Dermis microvascular lymphatic vessel endothelial cell (primary cell): Measurements from ENCODE around the gene DCST1. TPM values are rescaled to one million over a fixed set of nuclear protein-coding genes. Genes with fewer than 3 reads are reported as not detected.
A peak's percentile ranks its signal among the peaks of the same experiment; 100 is the strongest.

Experiments used
- DNase-seq, 2 donors: peaks; one replicate each; pipeline versions ENCODE4 v3.0.0 to v3.0.0-alpha.2; 2010; ENCODE audit warnings: low read depth in 2 of 2
- total RNA-seq: library from RNA; depleted of rRNA; stranded (reverse); fragments of >200 nt; gene quantifications from 2 replicates; pipeline ENCODE4 v1.2.1, GENCODE V29; 2014

DCST1 gene
- total RNA-seq, 1 donor from 2014 or later, result not detected

DNA sequence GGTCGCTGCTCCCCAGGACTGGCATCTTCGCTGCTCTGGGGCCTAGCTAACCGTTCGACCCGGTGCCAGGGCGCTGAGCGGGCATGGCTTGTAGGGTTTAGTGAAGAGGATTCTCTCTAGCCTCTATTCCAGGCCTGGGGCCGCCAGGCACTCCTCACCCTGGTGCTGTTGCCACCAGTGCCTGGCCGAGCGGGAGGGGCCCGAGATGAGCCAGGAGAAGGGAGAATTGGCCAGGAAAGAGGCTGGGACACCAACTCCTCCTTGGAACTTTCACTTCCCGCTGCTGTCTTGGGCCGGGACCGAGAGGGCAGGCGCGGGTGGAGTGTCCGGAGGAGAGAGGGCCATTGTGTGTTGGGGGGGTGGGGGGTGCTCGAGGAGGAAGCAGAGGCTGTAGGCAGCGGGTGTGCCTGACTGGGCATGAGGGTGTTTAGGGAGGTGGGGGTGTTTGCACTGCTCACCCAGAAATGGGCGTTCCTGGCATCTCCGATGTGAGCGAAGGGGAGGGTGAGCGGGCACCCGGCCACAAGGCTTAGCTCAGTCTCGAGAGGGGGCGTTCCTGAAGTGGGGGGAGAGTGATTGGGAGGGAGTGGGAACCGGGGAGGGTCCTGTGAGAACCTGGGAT lies 18.3 kb downstream of the DCST1 start:
- DNase-seq, result peak in 1 of 2 donors; percentile 53

DNA sequence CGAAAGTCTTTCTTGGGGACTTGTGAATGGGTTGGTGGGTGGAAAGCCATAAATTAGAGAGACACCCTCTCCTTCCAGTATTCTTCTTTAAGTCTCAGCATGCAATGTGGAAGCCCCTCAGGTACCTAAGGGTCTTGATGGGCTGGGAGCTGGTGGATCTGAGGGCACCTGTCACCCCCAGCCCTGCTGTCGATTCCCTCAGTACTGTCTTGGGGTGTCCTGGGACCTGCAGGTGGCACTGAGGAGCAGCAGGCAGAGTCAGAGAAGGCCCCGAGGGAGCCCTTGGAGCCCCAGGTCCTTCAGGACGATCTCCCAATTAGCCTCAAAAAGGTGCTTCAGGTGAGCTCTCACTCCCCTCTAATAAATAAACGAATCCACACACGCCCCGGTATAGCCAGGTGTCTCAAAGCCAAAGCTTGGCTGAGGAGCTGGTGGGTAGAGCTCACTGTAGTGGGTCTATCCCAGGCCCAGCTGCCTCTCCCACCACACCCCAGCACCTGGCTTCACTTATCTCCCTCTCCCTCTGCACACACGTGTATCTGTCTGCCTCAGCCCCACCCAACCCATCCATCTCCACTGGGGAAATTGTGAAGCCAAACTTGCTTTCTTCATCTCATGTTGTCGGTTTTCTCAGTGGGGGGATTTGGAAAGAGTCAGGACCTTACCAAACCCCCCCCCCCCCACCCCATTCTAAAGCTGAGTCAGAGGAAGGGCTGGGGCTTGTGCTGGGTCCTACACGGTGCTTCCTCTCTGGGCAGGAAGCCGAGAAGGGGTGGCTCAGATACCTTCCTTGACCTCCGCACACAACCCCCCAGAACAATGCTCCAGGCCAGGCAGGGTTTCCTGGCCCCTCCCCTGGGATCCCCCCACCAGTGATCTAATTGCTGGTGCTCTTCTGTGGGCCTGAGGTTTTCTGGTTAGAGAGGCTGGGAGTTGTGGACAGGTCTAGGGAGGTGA lies 19.1 kb downstream of the DCST1 start:
- peak in 1 of 2 donors; percentile 77 for DNase-seq

DNA sequence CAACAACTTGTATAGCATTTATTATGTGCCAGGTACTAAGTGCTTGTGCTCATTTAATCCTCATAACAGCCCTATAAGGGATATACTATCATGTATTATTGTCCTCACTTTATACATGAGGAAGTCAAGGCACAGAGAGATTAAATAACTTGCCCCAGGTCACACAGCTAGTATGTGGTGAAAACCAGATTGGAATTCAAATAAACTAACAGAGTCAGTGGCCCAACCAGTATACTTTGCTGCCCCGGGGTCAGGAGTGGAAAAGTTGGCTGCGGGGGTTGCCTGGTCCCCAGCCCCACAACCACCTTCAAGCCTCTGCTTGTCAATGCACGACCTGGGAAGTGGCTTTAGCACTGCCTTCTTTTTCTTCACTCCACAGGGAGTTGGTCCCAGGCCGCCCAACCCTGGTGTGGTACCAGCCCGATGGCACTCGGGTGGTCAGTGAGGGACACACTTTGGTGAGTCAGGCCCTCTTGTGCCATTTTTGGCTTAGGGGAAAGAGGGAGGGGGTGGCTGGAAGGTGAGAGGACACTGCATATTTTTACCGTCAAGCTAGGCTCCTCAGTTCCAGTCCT lies 20.0 kb downstream of the DCST1 start:
- no peak for DNase-seq

DNA sequence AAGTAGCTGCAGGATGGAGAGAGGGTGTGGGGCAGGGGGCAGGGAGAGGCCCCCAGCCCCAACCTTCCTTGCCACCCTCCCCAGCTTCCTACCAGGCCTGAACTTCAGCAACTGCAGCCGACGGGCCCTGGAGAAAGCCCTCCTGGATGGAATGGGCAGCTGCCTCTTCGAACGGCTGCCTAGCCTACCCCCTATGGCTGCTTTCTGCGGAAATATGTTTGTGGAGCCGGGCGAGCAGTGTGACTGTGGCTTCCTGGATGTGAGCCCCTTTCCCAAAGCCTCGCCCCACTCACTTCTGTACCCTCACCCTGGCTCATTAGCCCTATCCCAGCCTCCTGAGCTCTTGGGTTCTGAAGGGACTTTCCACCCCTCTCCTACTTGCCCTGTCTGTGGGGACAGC lies 23.5 kb downstream of the DCST1 start:
- no peak for DNase-seq

DNA sequence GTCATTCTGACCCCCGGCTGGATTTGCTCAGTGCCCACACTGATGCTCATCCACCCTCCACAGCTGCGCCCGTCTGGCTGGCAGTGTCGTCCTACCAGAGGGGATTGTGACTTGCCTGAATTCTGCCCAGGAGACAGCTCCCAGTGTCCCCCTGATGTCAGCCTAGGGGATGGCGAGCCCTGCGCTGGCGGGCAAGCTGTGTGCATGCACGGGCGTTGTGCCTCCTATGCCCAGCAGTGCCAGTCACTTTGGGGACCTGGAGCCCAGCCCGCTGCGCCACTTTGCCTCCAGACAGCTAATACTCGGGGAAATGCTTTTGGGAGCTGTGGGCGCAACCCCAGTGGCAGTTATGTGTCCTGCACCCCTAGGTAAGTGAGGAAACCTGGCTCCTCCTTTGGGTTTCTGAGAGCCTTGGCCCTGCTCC lies 24.2 kb downstream of the DCST1 start:
- DNase-seq, result no peak

DNA sequence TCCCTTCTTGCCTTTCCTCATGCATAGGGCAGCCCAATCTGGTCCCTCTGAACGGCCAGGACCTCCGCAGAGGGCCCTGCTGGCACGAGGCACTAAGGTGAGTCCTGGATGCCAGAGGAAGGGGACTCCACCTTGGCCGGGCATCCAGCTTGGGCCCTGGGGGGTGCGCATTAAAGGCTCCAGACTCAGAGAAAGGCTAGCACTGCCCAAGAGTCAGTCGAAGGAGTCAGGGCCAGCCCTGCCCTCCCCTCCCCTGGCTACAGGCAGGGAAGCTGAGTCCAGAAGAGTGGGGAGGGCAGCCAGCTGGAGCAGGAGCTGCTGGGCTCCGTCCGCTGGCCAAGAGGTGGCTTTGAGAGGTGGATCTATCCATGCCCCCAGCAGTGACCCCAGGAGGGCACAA lies 27.1 kb downstream of the DCST1 start:
- no peak for DNase-seq

DNA sequence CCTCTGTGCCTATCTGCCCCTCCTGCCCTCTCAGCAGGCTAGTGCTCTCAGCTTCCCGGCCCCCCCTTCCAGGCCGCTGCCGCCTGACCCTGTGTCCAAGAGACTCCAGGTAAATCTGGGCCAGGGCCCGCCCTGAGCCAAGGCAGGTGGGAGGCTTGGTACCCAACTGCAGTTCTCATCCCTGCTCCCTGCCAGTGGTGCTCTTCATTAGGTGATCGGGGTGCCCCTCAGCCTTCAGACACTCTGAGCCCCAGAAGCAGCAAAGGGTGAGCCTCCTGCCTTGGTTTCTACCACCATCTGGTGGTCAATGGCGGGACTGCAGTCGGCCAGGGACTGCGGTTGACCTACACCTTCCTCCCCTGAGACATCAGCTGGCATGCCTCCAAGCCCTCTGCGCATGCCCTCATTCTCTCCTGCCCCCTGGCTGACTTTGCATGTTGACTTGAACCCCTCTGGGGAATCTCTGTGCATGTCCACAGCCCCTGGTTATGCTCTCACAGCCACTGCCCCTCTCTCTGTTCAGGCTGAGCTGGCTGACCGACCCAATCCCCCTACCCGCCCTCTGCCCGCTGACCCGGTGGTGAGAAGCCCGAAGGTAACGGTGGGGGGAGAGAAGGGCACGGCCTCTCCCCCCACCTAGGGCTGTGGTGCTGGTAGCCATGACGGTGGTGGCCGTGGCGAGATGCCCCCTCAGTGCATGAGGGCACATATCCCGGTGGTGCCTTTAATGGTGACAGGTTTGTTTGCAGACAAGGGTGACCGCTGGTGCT lies 27.9 kb downstream of the DCST1 start:
- peak; percentile 60 to 75 for DNase-seq

DNA sequence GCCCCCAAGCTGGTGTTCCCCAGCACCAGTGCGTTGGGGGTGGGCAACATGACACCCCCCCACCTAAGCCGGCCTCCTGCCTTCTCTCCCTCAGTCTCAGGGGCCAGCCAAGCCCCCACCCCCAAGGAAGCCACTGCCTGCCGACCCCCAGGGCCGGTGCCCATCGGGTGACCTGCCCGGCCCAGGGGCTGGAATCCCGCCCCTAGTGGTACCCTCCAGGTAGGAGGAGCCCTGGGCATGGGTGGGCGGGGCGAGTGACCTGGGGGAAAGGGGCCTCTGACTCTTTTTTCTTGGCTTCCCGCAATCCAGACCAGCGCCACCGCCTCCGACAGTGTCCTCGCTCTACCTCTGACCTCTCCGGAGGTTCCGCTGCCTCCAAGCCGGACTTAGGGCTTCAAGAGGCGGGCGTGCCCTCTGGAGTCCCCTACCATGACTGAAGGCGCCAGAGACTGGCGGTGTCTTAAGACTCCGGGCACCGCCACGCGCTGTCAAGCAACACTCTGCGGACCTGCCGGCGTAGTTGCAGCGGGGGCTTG lies 28.6 kb downstream of the DCST1 start:
- no peak for DNase-seq

DNA sequence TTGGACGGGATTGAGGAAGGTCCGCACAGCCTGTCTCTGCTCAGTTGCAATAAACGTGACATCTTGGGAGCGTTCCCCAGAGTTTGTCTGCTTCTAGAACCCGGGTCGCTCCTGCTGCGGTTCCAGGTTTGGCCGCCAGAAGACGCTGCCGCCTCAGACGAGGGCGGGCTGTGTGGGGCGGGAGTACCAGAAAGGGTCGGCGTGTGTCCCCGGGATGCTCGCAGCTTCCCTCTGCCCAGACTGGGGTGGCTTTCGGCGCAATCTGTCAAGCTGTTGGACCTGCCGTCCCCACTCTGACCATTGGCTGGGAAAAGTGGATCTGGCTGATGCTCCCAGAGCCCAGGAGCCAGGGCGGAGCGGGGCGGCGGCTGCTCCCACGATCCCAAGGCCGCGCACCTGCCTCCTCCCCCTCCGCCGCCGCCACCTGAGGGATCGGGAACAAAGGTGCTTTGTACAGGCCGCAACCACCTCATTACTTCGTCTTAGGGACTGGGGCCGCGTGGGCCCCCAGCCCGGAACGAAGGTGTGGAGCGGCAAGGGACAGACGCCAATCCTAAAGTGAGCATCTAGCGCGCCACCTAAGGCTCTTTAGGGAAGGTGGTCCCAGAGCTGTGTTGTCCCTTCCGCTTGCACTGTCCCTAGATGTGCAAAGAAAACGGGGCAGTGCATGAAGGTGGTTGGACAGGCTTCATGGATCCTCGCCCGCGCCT lies 29.2 kb downstream of the DCST1 start:
- no peak for DNase-seq

DNA sequence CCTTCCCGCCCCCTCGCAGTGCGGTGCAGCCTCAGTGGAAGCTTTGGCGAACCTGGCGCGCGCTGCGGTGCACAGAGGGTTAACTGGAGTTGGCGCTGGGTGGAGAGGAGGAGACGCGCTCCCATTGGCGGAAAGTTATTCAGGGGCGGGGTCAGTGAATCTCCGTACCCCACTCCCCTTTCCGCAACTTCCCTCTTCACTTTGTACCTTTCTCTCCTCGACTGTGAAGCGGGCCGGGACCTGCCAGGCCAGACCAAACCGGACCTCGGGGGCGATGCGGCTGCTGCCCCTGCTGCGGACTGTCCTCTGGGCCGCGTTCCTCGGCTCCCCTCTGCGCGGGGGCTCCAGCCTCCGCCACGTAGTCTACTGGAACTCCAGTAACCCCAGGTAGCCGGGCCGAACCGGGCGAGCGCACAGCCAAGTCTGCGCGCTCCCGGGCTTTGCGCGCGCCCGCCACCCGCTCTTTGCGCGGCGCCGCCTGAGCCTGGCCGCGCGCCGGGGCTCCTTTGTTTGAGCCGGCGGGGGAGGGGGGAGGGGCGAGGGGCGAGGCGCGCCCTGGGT lies 30.0 kb downstream of the DCST1 start, which contains the start of gene EFNA4:
EFNA4 (plus strand) TSS at position 191 of the 561 bp plus-strand sequence; CDS start at position 275, 84 bp downstream.
- DNase-seq, result peak; percentile 72 to 92

DNA sequence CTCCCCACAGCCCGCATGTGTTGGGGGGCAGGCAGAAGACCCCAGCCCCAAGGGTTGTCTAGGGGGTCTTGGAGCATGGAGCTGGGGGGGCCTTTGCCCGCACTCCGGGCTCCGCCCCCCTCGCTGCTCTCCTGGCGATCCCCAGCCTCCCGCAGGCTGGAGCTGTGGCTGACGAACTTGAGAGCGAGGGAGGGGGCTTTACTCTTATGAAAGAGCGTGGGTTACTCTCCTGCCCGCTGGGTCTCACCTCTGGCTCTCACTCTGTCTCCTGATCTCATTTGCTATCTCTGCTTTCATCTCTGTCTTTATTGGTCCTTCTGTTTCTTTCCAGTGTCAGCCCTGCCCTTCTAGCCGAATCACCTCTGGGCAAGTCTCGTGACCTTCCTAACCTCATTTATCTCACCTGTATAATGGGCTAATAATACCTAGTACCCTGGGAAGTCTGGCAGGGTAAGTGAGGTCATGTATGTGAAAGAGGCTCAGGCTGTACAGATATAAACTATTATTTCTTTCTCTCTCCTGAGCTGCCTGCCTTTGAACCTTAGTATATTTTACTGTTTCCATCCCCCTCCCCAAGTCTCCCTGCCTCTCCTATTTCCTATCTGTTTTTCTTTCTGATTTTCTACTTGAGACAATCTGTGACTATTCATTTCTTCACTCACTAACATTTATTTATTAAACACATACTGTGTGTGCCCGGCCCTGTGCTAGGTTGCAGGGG lies 30.6 kb downstream of the DCST1 start:
- peak in 1 of 2 donors; percentile 59 for DNase-seq

DNA sequence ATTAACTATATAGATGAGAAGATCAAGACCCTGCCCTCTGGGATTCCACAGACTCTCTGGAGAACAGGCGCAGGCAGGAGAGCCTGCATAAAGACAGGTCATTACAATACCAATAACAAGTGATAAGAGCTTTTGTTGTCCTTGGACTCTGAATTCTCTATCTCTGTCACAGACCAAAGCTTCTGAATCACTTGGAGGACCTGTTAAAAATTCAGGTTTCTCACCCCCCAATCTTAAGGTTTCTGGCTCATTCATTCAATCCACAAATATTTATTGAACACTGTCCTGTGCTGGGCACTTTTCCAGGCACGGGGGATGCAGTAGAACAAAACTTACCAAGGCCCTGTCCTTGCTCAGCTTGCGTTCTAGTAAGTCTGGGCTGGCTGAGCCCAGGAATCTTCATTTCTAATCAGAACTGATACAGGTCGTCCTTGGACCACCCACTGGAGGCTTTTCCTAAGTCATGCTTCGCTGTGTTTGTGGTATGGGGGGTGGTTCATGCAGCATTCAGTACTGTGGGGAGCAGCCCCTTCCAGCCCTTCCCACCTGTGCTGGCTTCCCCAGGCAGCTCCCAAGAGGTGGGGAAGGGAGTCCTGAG lies 31.3 kb downstream of the DCST1 start:
- no peak for DNase-seq

DNA sequence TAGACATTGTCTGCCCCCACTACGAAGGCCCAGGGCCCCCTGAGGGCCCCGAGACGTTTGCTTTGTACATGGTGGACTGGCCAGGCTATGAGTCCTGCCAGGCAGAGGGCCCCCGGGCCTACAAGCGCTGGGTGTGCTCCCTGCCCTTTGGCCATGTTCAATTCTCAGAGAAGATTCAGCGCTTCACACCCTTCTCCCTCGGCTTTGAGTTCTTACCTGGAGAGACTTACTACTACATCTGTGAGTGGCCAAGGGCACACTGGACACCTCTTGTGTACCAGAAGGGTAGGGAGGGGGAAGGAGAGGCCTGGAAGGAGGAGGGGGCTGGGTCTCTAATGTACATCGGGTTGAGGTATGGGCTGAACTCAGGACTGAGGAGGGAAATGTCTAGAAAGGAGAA lies 33.2 kb downstream of the DCST1 start:
- DNase-seq, result no peak

DNA sequence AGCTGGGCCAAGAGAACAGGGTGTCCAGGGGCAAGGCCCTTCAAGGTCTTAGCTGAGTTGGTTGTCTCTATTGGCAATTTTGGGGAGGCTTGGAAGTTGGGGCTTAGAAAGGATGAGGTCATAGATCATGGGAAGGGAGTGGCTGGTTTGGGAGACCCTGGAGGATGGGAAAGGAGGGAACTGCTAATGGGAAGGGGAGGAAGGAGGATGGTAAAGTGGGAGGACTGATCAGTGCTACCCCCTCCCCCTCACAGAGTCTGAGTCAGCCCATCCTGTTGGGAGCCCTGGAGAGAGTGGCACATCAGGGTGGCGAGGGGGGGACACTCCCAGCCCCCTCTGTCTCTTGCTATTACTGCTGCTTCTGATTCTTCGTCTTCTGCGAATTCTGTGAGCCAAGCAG lies 35.0 kb downstream of the DCST1 start:
- DNase-seq, result no peak

DNA sequence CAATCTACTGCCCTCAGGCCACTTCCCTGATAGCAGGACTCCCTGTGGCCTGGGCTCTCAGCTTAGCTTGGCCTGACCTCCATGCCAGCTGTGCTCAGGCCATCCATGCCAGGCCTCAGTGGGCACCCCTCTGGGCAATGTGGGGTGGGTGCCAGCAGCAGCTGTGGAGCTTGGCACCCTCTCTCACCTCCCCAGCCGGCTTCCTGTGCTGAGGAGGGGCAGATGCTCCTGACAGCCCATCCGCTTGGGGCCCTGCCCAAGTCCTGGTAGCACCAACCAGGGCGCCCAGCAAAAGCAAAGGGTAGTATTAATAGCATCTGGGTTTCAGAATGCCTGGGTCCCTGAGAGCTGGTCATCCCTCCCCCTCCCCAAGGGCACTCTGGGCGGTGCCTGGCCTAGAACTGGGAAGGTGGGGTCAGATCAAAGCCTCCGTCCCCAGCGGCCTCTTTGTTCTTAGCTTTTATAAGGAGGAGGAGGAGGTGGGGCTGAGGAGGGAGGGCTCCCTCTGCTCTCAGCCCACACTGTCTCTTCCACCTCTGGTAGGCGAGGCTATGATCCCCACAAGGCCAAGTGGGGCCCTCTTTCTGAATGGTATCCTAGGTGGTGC lies 36.0 kb downstream of the DCST1 start:
- DNase-seq, result no peak

DNA sequence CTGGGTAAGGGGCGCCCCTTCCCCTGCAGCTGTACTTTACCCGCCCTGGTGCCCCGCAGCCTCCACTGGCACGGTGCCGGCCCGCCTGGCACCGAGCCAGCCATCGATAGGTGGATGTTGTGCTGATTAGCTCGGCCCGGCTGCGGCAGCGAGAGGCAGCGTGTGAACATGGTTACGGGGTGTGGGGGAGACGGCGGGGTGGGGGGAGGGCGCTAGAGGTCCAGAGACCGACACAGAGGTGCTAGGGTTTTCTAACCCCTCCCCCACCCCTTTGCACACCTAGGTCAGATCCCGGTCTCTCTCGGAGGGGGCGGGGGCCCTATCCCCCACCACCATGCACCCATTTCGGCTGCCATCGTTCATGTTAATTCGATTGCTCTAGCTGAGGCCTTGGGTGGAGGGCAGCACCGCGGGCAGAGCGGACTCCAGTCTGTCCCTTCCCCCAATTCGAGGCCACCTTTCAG lies 36.6 kb downstream of the DCST1 start:
- no peak for DNase-seq

DNA sequence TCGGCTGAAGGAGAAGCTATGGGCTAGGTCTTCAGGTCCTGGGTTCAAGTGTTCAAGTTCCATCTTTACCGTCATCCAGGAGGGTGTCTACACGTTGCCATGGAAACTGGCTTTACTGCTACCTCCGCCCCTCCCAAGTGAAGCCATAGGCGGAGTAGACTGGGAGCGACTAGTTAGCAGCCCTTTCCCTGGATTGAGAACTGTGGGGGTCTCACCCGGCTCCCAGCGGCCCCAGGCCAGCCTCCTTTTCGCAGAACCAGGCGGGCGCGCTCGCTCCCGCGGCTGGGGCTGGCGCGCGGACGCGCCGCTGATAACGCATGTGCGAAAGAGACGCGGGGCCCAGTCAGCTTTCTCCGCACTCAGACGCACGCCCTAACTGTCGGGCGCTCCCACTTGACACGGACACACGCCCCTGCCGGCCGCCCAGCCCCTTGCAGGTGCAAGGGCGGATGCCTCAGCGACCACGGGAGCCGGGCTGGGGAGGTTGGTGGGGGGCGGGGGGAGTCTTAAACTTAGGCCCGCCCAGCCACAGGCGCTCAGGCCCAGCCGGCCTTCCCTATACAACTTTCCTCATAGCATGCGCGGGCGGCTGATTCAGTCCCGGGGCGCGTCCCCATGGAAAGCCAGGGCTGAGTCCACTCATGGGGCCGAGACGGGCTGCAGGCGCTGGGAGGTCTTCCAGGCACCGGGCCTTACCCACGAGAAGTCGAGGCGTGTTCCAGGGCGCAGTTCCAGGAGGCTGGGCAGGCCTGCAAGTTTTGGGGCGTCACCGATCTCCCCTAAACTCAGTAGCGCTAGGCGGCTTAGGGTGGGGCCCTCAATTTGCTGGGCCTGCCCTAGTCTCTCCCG lies 37.3 kb downstream of the DCST1 start:
- peak; percentile 38 to 82 for DNase-seq

DNA sequence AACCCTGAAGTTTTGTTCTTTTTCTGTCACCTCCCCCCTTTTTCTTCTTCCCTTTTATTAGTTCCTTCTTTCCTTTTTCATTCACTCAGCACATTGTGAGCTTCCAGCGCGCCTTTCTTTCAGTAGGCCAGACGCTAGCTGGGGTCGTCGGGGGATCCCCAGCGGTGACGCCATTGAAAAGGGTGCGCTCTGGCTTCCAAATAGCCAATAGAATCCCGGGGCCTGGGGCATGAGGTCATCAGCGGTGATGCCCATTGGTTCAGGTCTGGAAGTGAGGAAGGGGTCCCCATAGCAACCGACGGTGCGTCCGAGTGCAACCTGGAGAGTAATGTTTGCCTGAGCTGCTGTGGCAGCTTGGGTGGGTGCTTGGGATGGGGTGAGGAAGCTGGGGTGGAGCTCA lies 38.1 kb downstream of the DCST1 start:
- no peak for DNase-seq
